SKM-1 treated with dmso at 0.1 percent for 144 hours (cell line): ENCODE data around the gene TNFRSF19.

Source experiments
- DNase-seq: peaks from one replicate; lab custom pipeline; 2025; ENCODE audit not compliant: unreplicated experiment; lab: John Stamatoyannopoulos, UW

TNFRSF19 gene

GRCh38 chr13:23714672-23715071 lies 144.5 kb downstream of the TNFRSF19 start:
- no peak for DNase-seq

- no peak for DNase-seq
Measured at GRCh38 chr13:23715092-23715761, 145.0 kb downstream of the TNFRSF19 start.

GRCh38 chr13:23715762-23716235 lies 145.6 kb downstream of the TNFRSF19 start:
- DNase-seq: no peak

- no peak for DNase-seq
Measured at GRCh38 chr13:23716401-23716800, 146.2 kb downstream of the TNFRSF19 start.

GRCh38 chr13:23718996-23719395 lies 148.8 kb downstream of the TNFRSF19 start:
- no peak for DNase-seq

- no peak for DNase-seq
Measured at GRCh38 chr13:23722726-23723453, 152.7 kb downstream of the TNFRSF19 start.

GRCh38 chr13:23723471-23723870 lies 153.3 kb downstream of the TNFRSF19 start:
- no peak for DNase-seq

- DNase-seq: no peak
Measured at GRCh38 chr13:23724196-23724970, 154.2 kb downstream of the TNFRSF19 start.
